Measurements from ENCODE around the gene VWA7. TPM values are rescaled to one million over a fixed set of nuclear protein-coding genes. Genes with fewer than 3 reads are reported as not detected.

VWA7 gene
- total RNA-seq, 1 experiment from 2014 or later: 2.5 TPM

DNA sequence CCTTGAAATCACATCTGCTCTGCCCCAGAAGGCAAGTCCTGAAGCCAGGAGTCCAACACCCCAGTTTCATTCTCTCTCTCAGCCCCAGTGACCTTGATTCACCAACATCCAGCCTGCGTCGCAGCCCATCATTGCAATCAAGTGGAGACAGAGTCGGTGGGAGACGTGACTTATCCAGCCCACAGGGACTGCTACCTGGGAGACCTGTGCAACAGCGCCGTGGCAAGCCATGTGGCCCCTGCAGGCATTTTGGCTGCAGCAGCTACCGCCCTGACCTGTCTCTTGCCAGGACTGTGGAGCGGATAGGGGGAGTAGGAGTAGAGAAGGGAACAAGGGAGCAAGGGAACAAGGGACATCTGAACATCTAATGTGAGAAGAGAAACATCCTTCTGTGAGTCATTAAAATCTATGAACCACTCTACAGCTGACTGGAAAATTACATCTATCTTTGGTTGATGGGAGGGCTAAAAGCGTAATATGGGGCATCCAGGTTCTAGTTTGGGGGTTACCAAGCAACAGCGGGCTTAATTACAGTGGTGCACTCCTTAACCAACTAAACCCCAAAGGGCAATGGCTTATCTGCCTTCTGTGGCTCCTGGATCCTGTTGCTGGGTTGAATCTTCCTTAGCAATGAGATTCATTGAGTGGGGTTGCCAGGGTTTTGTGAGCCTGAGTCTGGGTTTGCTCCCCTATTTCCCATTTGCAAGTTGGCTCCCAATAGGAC is 59.5 kb downstream of the VWA7 start:
- no peak overlapping the region for H4K91ac ChIP-seq (ENCODE audit: insufficient read length, low read depth, low read length)
- WGBS (ENCODE audit: extremely low coverage, insufficient read length, low lambda C conversion rate): no CpG with 5 or more reads among the region's 10 CpGs
- Mint-ChIP-seq H3K27ac (peak overlapping the region; percentile 39 to 81 (median 59); a peak in 5 of 7 replicates), H3K36me3 (ENCODE audit: insufficient read depth in 1 of 3, low read depth in 3 of 3) (no peaks in the 10 kb centered on the region), H3K4me1 (peaks cover 38 to 49% of the 10 kb centered on the region in 2 experiments), H3K27me3 (ENCODE audit: low read depth) (peaks cover under 1% of the 10 kb centered on the region), H3K9me3 (no peaks in the 10 kb centered on the region), H3K4me3 (peak overlapping the region in 1 of 2 experiments; percentile 60; a peak in 2 of 5 replicates)
- no peaks in the 10 kb centered on the region for H4K20me1 ChIP-seq (ENCODE audit: control insufficient read depth, insufficient read depth, insufficient read length)
- H2BK20ac ChIP-seq (ENCODE audit: low read depth, low read length, poor library complexity, severe bottlenecking): no peak overlapping the region
- no peak overlapping the region for H3K4me2 ChIP-seq (ENCODE audit: insufficient read depth, insufficient read length, low read length)
- no peak overlapping the region for H3K14ac ChIP-seq (ENCODE audit: insufficient read depth, low read length)
- no peak overlapping the region for H2BK15ac ChIP-seq (ENCODE audit: low read depth, low read length)
- H3K27ac ChIP-seq (ENCODE audit: insufficient read length, low read depth, low read length): no peak overlapping the region
- no peak overlapping the region for H3K56ac ChIP-seq (ENCODE audit: insufficient read length, low read depth, low read length)
- peaks cover 10% of the 10 kb centered on the region; the same call in 1 of the 2 replicates for H3K4me1 ChIP-seq (ENCODE audit: insufficient read depth, low read length)
- no peak overlapping the region for H2BK5ac ChIP-seq (ENCODE audit: insufficient read length, low read length)
- no peak overlapping the region for H2BK120ac ChIP-seq (ENCODE audit: low read depth, low read length, poor library complexity, severe bottlenecking)
- no peak overlapping the region for H3T11ph ChIP-seq (ENCODE audit: low read length)
- H2AK5ac ChIP-seq (ENCODE audit: insufficient read length, low read length): no peak overlapping the region
- no peak overlapping the region for H2BK12ac ChIP-seq (ENCODE audit: insufficient read length, low read depth, low read length)
- peak; percentile 85 for DNase-seq
- H3K9me3 ChIP-seq (ENCODE audit: control insufficient read depth, low read depth, low read length): no peaks in the 10 kb centered on the region
- TF ChIP-seq, protein P1, sequence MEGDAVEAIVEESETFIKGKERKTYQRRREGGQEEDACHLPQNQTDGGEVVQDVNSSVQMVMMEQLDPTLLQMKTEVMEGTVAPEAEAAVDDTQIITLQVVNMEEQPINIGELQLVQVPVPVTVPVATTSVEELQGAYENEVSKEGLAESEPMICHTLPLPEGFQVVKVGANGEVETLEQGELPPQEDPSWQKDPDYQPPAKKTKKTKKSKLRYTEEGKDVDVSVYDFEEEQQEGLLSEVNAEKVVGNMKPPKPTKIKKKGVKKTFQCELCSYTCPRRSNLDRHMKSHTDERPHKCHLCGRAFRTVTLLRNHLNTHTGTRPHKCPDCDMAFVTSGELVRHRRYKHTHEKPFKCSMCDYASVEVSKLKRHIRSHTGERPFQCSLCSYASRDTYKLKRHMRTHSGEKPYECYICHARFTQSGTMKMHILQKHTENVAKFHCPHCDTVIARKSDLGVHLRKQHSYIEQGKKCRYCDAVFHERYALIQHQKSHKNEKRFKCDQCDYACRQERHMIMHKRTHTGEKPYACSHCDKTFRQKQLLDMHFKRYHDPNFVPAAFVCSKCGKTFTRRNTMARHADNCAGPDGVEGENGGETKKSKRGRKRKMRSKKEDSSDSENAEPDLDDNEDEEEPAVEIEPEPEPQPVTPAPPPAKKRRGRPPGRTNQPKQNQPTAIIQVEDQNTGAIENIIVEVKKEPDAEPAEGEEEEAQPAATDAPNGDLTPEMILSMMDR (conservative IDR thresholded peaks at IDR 0.05): peak; percentile 62
- H4K8ac ChIP-seq (replicated peaks; ENCODE audit: insufficient read length, low read depth, low read length): no peak overlapping the region
- no peaks in the 10 kb centered on the region for H3K79me2 ChIP-seq (ENCODE audit: insufficient read depth, low read length)
- H3K18ac ChIP-seq (ENCODE audit: insufficient read length, low read depth, low read length): no peak overlapping the region
- H3K4ac ChIP-seq (ENCODE audit: low read depth, low read length): no peak overlapping the region
- no peaks in the 10 kb centered on the region for H3K79me1 ChIP-seq (ENCODE audit: insufficient read depth, low read depth, low read length, poor library complexity, severe bottlenecking)
- H2AFZ ChIP-seq (ENCODE audit: low read length): peak overlapping the region; percentile 83
- H3K23me2 ChIP-seq (ENCODE audit: insufficient read length, low read depth, low read length, poor library complexity, severe bottlenecking): no peaks in the 10 kb centered on the region
- H4K5ac ChIP-seq (ENCODE audit: insufficient read length, low read depth, low read length): no peak overlapping the region
- no peak overlapping the region for H3K9ac ChIP-seq (ENCODE audit: extremely low read depth, insufficient read length, low read length)
- no peak overlapping the region for H3K23ac ChIP-seq (ENCODE audit: insufficient read length, low read depth, low read length)
- H3K27me3 ChIP-seq (ENCODE audit: insufficient read depth, low read length): no peaks in the 10 kb centered on the region

Other genes starting within 250 kb of the VWA7 start
- not detected in 2 replicates for gene MCCD1, start 248.4 kb downstream of the VWA7 start, total RNA-seq (2021)
- gene DDX39B, start 235.3 kb downstream of the VWA7 start, total RNA-seq (2021): 800 and 813 TPM in 2 replicates
- gene ATP6V1G2, start 230.7 kb downstream of the VWA7 start, total RNA-seq (2021): 3.6 and 3.8 TPM in 2 replicates
- gene NFKBIL1, start 229.7 kb downstream of the VWA7 start, total RNA-seq (2021): 11.8 and 15.1 TPM in 2 replicates
- gene LTA, start 205.0 kb downstream of the VWA7 start, total RNA-seq (2021): not detected in 2 replicates
- gene TNF, start 201.8 kb downstream of the VWA7 start, total RNA-seq (2021): not detected in 2 replicates
- not detected in 2 replicates for gene LTB, start 194.9 kb downstream of the VWA7 start, total RNA-seq (2021)
- gene LST1, start 191.1 kb downstream of the VWA7 start, total RNA-seq (2021): not detected in 2 replicates
- gene NCR3, start 184.3 kb downstream of the VWA7 start, total RNA-seq (2021): 0.55 and 0.64 TPM in 2 replicates
- 3.2 and 4.2 TPM in 2 replicates for gene AIF1, start 162.1 kb downstream of the VWA7 start, total RNA-seq (2021)
- gene PRRC2A, start 156.6 kb downstream of the VWA7 start, total RNA-seq (2021): 381 and 383 TPM in 2 replicates
- gene BAG6, start 124.7 kb downstream of the VWA7 start, total RNA-seq (2021): 415 and 417 TPM in 2 replicates
- 3.6 and 3.9 TPM in 2 replicates for gene APOM, start 121.4 kb downstream of the VWA7 start, total RNA-seq (2021)
- 18.4 and 19.0 TPM in 2 replicates for gene C6orf47, start 116.5 kb downstream of the VWA7 start, total RNA-seq (2021)
- 23.9 and 26.8 TPM in 2 replicates for gene GPANK1, start 112.3 kb downstream of the VWA7 start, total RNA-seq (2021)
- gene CSNK2B, start 111.2 kb downstream of the VWA7 start, total RNA-seq (2021): 178 and 187 TPM in 2 replicates
- 21.3 and 21.6 TPM in 2 replicates for gene LY6G5B, start 107.4 kb downstream of the VWA7 start, total RNA-seq (2021)
- 1.8 and 2.2 TPM in 2 replicates for gene LY6G5C, start 96.3 kb downstream of the VWA7 start, total RNA-seq (2021)
- gene ABHD16A, start 74.0 kb downstream of the VWA7 start, total RNA-seq (2021): 32.9 and 34.4 TPM in 2 replicates
- gene LY6G6F, start 70.5 kb downstream of the VWA7 start, total RNA-seq (2021): not detected in 2 replicates
- not detected in 2 replicates for gene LY6G6D, start 62.0 kb downstream of the VWA7 start, total RNA-seq (2021)
- 0.24 TPM in 1 of 2 replicates, not detected in the other for gene LY6G6C, start 55.6 kb downstream of the VWA7 start, total RNA-seq (2021)
- gene MPIG6B, start 54.0 kb downstream of the VWA7 start, total RNA-seq (2021): not detected in 2 replicates
- gene DDAH2, start 48.0 kb downstream of the VWA7 start, total RNA-seq (2021): 70.5 and 73.2 TPM in 2 replicates
- gene CLIC1, start 40.8 kb downstream of the VWA7 start, total RNA-seq (2021): 265 and 266 TPM in 2 replicates
- gene MSH5, start 37.3 kb downstream of the VWA7 start, total RNA-seq (2021): 21.5 and 22.4 TPM in 2 replicates
- gene SAPCD1, start 14.7 kb downstream of the VWA7 start, total RNA-seq (2021): 3.2 and 4.3 TPM in 2 replicates
- gene VARS1, start 18.4 kb upstream of the VWA7 start, total RNA-seq (2021): 148 and 154 TPM in 2 replicates
- gene LSM2, start 29.6 kb upstream of the VWA7 start, total RNA-seq (2021): 114 and 123 TPM in 2 replicates
- gene HSPA1L, start 38.0 kb upstream of the VWA7 start, total RNA-seq (2021): 1.6 and 2.5 TPM in 2 replicates
- 51.2 and 51.7 TPM in 2 replicates for gene HSPA1A, start 38.2 kb upstream of the VWA7 start, total RNA-seq (2021)
- gene HSPA1B, start 50.4 kb upstream of the VWA7 start, total RNA-seq (2021): 85.1 and 90.5 TPM in 2 replicates
- 35.1 and 36.2 TPM in 2 replicates for gene NEU1, start 85.5 kb upstream of the VWA7 start, total RNA-seq (2021)
- 3.3 and 3.8 TPM in 2 replicates for gene SLC44A4, start 101.7 kb upstream of the VWA7 start, total RNA-seq (2021)
- 121 and 124 TPM in 2 replicates for gene EHMT2, start 120.4 kb upstream of the VWA7 start, total RNA-seq (2021)
- gene ZBTB12, start 124.8 kb upstream of the VWA7 start, total RNA-seq (2021): 31.0 and 32.7 TPM in 2 replicates
- 0.66 and 0.86 TPM in 2 replicates for gene C2, start 150.4 kb upstream of the VWA7 start, total RNA-seq (2021)
- gene CFB, start 168.8 kb upstream of the VWA7 start, total RNA-seq (2021): 0.31 and 0.39 TPM in 2 replicates
- 90.8 and 91.4 TPM in 2 replicates for gene NELFE, start 181.6 kb upstream of the VWA7 start, total RNA-seq (2021)
- 78.8 and 86.2 TPM in 2 replicates for gene SKIC2, start 181.8 kb upstream of the VWA7 start, total RNA-seq (2021)
- 21.6 and 22.9 TPM in 2 replicates for gene DXO, start 194.8 kb upstream of the VWA7 start, total RNA-seq (2021)
- 4.3 and 5.1 TPM in 2 replicates for gene C4A, start 204.7 kb upstream of the VWA7 start, total RNA-seq (2021)
- gene C4B, start 237.5 kb upstream of the VWA7 start, total RNA-seq (2021): 2.7 TPM in 2 replicates

All from H9 (cell line).